Inflammatory macrophage treated with lipopolysaccharide for 4 hours (primary cell): ENCODE measurements around the gene EPHA1.

Experiments
- DNase-seq: peaks from one replicate; pipeline ENCODE4 v3.0.0-alpha.2; 2020

Gene EPHA1

GRCh38 chr7:143387156-143387975 lies 21.3 kb downstream of the EPHA1 start:
- no peak for DNase-seq

- DNase-seq = peak; percentile 61
Measured at GRCh38 chr7:143385891-143386781, 22.5 kb downstream of the EPHA1 start.

DNA sequence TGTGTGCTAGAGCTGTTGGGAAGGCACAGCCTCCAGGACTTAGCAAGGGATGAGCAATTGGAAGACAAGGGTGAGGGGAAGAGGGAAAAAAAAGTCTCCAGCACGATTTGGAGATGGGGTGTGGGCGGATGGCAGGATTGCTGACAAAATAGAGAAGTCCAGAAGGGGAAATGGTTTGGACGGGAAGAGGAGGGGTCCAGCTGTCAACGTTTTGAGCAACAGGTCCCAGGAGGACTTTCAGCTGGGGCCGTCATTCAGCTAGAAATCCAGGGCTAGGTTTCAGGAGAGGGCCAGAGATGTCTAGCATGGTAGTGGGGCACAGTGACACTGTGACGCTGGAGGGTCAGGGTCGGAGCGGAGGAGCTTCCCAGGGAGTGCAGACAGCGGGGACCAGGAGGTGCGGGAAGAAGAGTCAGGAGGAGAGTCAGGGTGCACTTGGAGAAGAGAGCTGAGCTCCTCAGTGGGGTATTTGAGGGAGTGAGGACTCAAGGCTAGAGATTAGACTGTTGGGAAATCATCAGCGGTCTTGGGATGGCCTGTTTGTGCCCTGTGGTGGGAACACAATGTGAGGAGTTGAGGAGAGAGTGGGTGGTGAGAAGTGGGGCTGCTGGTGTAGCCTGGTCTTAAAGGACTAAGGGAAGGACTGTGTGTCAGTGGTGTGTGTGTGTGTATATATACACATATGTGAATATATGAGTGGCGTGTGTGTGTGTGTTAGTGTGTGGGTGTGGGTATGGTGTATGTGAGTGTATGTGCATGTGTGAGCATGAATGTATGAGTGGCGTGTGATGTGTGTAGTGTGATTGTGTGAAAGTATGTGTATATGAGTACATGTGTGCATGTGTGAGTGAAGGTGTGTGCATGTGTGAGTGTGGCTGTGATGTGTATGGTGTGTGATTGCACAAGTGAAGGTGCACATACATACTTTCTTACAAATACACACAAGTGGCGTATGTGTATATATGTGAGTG lies 23.7 kb downstream of the EPHA1 start:
- DNase-seq = peak; percentile 82

DNA sequence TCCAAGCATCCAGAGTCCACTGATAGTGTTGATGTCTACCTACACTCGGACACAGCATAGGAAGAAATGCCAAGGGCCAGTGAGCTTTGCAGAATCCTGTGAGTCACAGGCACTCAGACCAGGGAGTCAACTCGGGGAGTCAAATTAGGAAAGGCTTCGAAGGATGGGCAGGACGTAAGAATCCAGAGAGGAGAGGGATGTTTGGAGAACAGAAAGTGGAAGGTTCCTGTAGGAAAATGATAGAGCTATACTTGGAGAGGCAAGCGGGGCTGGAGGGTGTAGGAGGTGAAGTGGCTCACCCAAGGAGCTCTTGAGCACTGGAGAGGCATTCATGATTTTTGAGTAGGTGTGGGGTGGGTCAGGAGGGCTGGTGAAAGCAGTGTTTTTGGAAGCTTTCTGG lies 24.5 kb downstream of the EPHA1 start:
- DNase-seq = peak; percentile 46

- DNase-seq = no peak
Measured at GRCh38 chr7:143383642-143383957, 25.1 kb downstream of the EPHA1 start.

GRCh38 chr7:143382791-143383641 lies 25.6 kb downstream of the EPHA1 start:
- no peak for DNase-seq

GRCh38 chr7:143382126-143382790 lies 26.4 kb downstream of the EPHA1 start:
- no peak for DNase-seq

DNA sequence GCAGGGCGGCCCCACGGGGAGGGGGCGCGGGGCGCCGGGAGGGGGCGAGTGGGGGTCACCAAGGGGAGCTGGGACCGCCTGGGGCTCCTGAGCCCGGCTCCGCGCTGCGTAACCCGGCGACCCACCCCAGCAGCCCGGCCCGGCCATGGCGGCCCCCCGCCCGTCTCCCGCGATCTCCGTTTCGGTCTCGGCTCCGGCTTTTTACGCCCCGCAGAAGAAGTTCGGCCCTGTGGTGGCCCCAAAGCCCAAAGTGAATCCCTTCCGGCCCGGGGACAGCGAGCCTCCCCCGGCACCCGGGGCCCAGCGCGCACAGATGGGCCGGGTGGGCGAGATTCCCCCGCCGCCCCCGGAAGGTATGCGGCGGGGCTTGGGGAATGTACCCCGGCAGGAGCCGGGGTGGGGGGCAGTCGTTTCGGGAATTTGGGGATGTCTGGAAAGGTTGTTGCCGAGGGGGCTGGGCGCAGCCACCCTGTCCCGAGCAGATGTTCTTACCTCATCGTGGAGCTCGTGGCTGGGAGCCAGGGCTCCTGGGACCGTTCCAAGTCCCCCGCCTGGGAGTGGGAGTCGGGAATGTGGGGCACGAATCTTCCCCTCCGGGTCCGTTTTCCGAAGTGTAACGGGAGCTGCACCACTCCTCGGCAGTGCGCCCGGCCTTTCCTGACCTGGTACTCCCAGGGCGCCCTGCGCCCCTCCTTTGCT lies 27.1 kb downstream of the EPHA1 start:
- no peak for DNase-seq

GRCh38 chr7:143380646-143381426 lies 27.8 kb downstream of the EPHA1 start, which contains the start of gene ZYX:
Gene ZYX, plus strand, starts transcription at chr7:143381345. Its CDS starts 227 bp downstream, at chr7:143381572.
- DNase-seq = peak; percentile 95

GRCh38 chr7:143380260-143380645 lies 28.4 kb downstream of the EPHA1 start:
- peak; percentile 90 for DNase-seq

GRCh38 chr7:143379611-143380259 lies 28.9 kb downstream of the EPHA1 start:
- DNase-seq = peak; percentile 46

GRCh38 chr7:143376396-143376795 lies 32.3 kb downstream of the EPHA1 start:
- peak; percentile 78 for DNase-seq

GRCh38 chr7:143375298-143376034 lies 33.2 kb downstream of the EPHA1 start:
- peak; percentile 85 for DNase-seq

DNA sequence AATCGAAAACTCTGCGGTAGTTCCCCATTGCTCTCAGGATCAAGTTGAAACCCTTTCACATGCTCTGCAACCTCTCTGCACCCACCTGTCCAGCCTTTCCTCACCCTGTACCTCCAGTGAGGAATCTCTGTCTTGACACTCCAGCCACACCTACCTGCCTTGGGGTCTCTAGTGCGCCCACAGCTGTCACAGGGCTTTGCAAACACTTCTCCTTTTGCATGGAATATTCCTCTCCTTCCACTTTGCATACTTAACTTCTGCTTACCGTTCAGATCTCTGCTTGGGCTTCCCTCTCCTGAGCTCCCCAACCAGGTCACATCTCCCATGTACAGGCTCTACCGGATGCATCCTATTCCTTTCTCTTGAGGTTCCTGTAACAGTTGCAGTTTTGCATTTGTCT lies 34.1 kb downstream of the EPHA1 start:
- peak; percentile 63 for DNase-seq

DNA sequence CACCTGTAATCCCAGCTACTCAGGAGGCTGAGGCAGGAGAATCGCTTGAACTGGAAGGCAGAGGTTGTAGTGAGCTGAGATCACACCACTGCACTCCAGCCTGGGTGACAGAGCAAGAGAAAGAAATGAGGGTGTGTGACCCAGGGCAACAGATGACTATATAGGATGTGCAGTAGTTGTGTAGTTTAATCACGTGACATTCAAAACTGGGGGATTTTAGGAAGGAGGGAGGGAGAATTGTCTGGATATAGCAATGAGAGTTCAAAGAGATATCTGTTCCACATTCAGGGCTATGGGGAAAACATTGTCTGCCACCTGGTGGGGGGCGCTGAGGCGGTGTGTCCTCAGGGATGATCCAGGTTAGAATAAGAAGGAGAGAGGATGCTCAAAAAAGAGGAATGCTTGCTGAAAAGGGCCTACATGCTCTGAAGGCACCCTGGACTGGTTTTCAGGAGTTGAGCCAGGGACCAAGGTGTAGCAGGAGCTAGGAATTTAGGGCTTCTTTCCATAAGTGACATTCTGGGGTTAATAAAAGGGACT lies 35.3 kb downstream of the EPHA1 start:
- no peak for DNase-seq

DNA sequence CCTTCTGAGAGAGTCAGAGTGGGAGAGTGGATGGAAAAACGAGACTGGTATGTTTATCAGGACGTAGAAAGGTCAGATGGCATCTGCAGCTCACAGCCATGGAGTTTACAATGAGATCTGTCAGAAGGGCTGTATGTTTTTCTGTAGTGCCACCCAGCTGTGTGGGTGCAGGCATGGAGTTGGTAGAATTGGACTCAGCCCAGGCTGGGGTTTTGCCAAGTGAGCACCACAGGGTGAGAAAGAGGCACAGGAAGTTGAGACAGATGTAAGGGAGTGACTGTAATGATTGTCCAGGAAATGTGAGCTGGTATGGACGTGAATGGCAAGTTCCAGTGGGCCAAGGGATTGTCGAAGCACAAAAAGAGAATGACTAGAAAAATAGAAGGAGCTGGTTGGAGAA lies 36.6 kb downstream of the EPHA1 start:
- peak; percentile 83 for DNase-seq

DNA sequence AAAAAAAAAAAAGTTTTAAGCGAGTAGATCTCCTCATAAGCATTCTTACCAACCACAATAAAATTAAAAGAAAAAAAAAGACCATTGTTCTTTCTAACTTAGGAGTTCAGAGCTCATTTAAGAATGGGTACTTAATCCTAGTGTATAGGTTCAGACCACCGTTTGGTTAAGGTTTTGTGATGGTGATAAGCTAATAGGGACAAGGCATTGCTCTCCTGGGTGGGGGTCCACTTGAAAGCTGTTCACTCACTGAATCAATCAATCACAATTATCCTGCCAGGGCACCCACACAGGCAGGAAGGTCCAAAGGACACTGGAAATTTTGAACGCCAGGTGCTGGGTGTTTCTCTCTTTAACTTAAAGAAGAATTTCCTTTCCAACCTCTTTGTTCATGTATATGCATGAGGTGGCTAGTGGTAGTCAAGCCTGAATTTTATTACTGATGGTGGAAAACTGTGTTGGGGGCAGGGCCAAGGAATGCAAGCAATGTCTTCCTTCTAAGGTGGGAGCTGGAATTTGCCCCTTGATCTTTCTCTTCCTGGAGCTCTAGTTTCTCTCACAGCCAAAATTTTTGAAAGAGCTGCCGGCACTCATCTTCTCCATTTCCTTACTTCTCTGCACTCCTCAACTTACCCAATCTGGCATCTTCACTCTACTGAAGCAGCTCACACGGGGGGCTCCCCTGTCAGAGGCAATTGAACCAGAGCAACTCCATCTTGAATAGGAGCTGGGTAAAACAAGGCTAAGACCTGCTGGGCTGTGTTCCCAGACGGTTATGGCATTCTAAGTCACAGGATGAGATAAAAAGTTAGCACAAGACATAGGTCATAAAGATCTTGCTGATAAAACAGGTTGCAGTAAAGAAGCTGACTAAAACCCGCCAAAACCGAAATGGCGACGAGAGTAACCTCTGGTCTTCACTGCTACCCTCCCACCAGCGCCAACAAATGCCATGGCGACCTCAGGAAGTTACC lies 38.7 kb downstream of the EPHA1 start:
- no peak for DNase-seq
